HepG2 (cell line): ENCODE measurements around the gene FNDC7. TPM values are rescaled to one million over a fixed set of nuclear protein-coding genes. Genes with fewer than 3 reads are reported as not detected.

Experiments used
- NFKBIZ ChIP-seq: IDR thresholded peaks from 2 replicates; pipeline ENCODE4 v1.6.1; 2018; ENCODE audit warnings: missing genetic modification reagents, missing compliant biosample characterization
- PHB2 ChIP-seq: fragments of 450-650 bp; IDR thresholded peaks from 2 replicates; pipeline ENCODE4 v1.6.1; 2018; ENCODE audit not compliant: partially characterized antibody
- PHF8 ChIP-seq: sonication (generic); formaldehyde crosslinking; IDR thresholded peaks from 2 replicates; pipeline ENCODE4 v1.5.0; 2020; ENCODE audit warnings: missing genetic modification reagents
- SIX1 ChIP-seq: sonication (generic); formaldehyde crosslinking; IDR thresholded peaks from 2 replicates; pipeline ENCODE4 v1.4.0; 2020; ENCODE audit warnings: missing genetic modification reagents, borderline replicate concordance
- ZNF549 ChIP-seq: sonication (generic); formaldehyde crosslinking; IDR thresholded peaks from 2 replicates; pipeline ENCODE4 v1.5.0; 2020; ENCODE audit warnings: missing genetic modification reagents
- ZNF552 ChIP-seq: sonication (generic); formaldehyde crosslinking; IDR thresholded peaks from 2 replicates; pipeline ENCODE4 v1.9.0; 2022; ENCODE audit warnings: missing genetic modification reagents, mild to moderate bottlenecking, borderline replicate concordance
- polyA plus RNA-seq, 8 experiments: library from polyadenylated mRNA; depleted of rRNA in 3 of 8; stranded (reverse) in 7 of 8; unstranded in 1 of 8; fragments of >200 nt; fragmentation: Illumina TruSeq in 4 of 8; extraction: Trizol in 4 of 8; gene quantifications; 2 replicates each; pipeline versions ENCODE4 v1.2.1 to v1.2.3, GENCODE V29; 2011 to 2016; ENCODE audit warnings: low read depth in 4 of 8, missing spikeins in 1 of 8, mixed read lengths in 1 of 8; ENCODE audit not compliant: insufficient read depth in 1 of 8
- total RNA-seq, 5 experiments: library from RNA; depleted of rRNA; stranded (reverse); fragments of >200 nt; fragmentation: Illumina TruSeq; extraction: Trizol; gene quantifications; 2 replicates each; pipeline ENCODE4 v1.2.3, GENCODE V29; 2016; ENCODE audit warnings: low read depth in 1 of 5
- TF ChIP-seq, protein P1 (sequence below): sonication (generic); formaldehyde crosslinking; IDR thresholded peaks from 2 replicates; pipeline ENCODE4 v1.4.0; 2020; ENCODE audit warnings: missing genetic modification reagents
- TF ChIP-seq, protein P2 (sequence below): sonication (generic); formaldehyde crosslinking; IDR thresholded peaks from 2 replicates; pipeline ENCODE4 v1.4.0; 2020; ENCODE audit warnings: missing genetic modification reagents
- TF ChIP-seq, protein P3 (sequence below): sonication (generic); formaldehyde crosslinking; IDR thresholded peaks from 2 replicates; pipeline ENCODE4 v1.4.0; 2020; ENCODE audit warnings: missing genetic modification reagents
- TF ChIP-seq, protein P4 (sequence below): sonication (generic); formaldehyde crosslinking; IDR thresholded peaks from 2 replicates; pipeline ENCODE4 v1.4.0; 2020; ENCODE audit warnings: missing genetic modification reagents, borderline replicate concordance
- TF ChIP-seq, protein P5 (sequence below): sonication (generic); formaldehyde crosslinking; IDR thresholded peaks from 2 replicates; pipeline ENCODE4 v1.9.0; 2021; ENCODE audit warnings: missing genetic modification reagents, borderline replicate concordance
- TF ChIP-seq, protein P6 (sequence below), 2 experiments: sonication (generic) in 1 of 2; formaldehyde crosslinking in 1 of 2; IDR thresholded peaks; 2 replicates each; pipeline versions ENCODE4 v1.4.0 to v1.6.1; 2018 to 2020; ENCODE audit warnings: missing genetic modification reagents in 2 of 2, borderline replicate concordance in 1 of 2, low read depth in 1 of 2, mild to moderate bottlenecking in 1 of 2, missing biosample characterization in 1 of 2

Gene FNDC7
- total and polyA plus RNA-seq, 2 of the 13 experiments (the other 11 are each of a cell fraction or from before 2014, with no cell fraction given) = 0.03 TPM; not detected in 1

DNA sequence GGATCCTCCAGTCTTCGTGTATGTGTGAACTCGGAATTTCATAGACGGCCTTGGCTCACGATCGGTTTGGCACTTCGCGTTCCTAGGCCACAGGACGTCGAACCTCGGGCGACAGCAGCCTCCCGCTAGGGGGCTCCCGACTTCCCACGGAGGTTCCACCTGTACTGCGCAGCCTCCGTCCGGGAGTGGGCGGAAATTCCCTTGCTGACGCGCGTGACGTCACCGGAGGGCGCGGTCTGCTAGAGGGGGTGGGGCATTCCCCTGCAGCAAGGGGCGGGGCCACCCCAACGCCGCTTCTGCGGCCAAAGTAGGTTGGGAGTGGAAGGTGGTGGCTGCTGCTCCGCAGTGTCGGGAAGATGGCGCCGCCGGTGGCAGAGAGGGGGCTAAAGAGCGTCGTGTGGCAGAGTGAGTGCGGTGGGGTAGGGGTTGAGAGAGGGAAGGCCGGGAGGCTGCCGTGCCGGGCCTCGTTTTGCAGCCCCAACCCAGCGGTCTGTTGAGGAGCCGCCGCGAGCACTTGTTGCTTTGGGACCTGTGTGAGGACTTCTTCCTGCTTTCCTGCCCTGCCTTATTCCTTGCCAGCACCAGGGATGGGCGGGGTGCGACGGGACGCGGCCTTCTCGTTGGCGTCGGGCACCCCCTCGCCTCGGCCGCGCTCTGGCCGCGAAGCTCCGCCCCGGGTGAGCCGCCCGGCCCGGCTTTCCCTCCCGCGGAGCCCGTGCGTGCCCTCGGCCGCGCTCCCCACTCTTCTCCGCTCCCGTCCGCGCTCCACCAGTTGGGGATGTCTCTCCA, 33.9 kb downstream of the FNDC7 start, which contains the start of gene STXBP3 (continued):
- TF ChIP-seq, protein P1, sequence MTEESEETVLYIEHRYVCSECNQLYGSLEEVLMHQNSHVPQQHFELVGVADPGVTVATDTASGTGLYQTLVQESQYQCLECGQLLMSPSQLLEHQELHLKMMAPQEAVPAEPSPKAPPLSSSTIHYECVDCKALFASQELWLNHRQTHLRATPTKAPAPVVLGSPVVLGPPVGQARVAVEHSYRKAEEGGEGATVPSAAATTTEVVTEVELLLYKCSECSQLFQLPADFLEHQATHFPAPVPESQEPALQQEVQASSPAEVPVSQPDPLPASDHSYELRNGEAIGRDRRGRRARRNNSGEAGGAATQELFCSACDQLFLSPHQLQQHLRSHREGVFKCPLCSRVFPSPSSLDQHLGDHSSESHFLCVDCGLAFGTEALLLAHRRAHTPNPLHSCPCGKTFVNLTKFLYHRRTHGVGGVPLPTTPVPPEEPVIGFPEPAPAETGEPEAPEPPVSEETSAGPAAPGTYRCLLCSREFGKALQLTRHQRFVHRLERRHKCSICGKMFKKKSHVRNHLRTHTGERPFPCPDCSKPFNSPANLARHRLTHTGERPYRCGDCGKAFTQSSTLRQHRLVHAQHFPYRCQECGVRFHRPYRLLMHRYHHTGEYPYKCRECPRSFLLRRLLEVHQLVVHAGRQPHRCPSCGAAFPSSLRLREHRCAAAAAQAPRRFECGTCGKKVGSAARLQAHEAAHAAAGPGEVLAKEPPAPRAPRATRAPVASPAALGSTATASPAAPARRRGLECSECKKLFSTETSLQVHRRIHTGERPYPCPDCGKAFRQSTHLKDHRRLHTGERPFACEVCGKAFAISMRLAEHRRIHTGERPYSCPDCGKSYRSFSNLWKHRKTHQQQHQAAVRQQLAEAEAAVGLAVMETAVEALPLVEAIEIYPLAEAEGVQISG (CRISPR knock-in tag) = peak; percentile 79
- TF ChIP-seq ZNF552 (CRISPR knock-in tag) (no peak), PHB2 (no peak), PHF8 (peak; percentile 85), ZNF549 (CRISPR knock-in tag) (peak; percentile 27; the same call in 1 of the 2 replicates), NFKBIZ (CRISPR knock-in tag) (peak; percentile 72), SIX1 (CRISPR knock-in tag) (no peak)
- TF ChIP-seq, protein P2, sequence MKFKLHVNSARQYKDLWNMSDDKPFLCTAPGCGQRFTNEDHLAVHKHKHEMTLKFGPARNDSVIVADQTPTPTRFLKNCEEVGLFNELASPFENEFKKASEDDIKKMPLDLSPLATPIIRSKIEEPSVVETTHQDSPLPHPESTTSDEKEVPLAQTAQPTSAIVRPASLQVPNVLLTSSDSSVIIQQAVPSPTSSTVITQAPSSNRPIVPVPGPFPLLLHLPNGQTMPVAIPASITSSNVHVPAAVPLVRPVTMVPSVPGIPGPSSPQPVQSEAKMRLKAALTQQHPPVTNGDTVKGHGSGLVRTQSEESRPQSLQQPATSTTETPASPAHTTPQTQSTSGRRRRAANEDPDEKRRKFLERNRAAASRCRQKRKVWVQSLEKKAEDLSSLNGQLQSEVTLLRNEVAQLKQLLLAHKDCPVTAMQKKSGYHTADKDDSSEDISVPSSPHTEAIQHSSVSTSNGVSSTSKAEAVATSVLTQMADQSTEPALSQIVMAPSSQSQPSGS (CRISPR knock-in tag) = peak; percentile 73; the same call in 1 of the 2 replicates
- TF ChIP-seq, protein P3, sequence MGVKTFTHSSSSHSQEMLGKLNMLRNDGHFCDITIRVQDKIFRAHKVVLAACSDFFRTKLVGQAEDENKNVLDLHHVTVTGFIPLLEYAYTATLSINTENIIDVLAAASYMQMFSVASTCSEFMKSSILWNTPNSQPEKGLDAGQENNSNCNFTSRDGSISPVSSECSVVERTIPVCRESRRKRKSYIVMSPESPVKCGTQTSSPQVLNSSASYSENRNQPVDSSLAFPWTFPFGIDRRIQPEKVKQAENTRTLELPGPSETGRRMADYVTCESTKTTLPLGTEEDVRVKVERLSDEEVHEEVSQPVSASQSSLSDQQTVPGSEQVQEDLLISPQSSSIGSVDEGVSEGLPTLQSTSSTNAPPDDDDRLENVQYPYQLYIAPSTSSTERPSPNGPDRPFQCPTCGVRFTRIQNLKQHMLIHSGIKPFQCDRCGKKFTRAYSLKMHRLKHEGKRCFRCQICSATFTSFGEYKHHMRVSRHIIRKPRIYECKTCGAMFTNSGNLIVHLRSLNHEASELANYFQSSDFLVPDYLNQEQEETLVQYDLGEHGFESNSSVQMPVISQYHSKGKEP (CRISPR knock-in tag) = peak; percentile 48; the same call in 1 of the 2 replicates
- TF ChIP-seq, protein P4, sequence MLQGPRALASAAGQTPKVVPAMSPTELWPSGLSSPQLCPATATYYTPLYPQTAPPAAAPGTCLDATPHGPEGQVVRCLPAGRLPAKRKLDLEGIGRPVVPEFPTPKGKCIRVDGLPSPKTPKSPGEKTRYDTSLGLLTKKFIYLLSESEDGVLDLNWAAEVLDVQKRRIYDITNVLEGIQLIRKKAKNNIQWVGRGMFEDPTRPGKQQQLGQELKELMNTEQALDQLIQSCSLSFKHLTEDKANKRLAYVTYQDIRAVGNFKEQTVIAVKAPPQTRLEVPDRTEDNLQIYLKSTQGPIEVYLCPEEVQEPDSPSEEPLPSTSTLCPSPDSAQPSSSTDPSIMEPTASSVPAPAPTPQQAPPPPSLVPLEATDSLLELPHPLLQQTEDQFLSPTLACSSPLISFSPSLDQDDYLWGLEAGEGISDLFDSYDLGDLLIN (CRISPR knock-in tag) = peak; percentile 35; the same call in 1 of the 2 replicates
- TF ChIP-seq, protein P5, sequence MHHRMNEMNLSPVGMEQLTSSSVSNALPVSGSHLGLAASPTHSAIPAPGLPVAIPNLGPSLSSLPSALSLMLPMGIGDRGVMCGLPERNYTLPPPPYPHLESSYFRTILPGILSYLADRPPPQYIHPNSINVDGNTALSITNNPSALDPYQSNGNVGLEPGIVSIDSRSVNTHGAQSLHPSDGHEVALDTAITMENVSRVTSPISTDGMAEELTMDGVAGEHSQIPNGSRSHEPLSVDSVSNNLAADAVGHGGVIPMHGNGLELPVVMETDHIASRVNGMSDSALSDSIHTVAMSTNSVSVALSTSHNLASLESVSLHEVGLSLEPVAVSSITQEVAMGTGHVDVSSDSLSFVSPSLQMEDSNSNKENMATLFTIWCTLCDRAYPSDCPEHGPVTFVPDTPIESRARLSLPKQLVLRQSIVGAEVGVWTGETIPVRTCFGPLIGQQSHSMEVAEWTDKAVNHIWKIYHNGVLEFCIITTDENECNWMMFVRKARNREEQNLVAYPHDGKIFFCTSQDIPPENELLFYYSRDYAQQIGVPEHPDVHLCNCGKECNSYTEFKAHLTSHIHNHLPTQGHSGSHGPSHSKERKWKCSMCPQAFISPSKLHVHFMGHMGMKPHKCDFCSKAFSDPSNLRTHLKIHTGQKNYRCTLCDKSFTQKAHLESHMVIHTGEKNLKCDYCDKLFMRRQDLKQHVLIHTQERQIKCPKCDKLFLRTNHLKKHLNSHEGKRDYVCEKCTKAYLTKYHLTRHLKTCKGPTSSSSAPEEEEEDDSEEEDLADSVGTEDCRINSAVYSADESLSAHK (CRISPR knock-in tag) = no peak
- TF ChIP-seq, protein P6, sequence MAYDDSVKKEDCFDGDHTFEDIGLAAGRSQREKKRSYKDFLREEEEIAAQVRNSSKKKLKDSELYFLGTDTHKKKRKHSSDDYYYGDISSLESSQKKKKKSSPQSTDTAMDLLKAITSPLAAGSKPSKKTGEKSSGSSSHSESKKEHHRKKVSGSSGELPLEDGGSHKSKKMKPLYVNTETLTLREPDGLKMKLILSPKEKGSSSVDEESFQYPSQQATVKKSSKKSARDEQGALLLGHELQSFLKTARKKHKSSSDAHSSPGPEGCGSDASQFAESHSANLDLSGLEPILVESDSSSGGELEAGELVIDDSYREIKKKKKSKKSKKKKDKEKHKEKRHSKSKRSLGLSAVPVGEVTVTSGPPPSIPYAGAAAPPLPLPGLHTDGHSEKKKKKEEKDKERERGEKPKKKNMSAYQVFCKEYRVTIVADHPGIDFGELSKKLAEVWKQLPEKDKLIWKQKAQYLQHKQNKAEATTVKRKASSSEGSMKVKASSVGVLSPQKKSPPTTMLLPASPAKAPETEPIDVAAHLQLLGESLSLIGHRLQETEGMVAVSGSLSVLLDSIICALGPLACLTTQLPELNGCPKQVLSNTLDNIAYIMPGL (CRISPR knock-in tag; IDR thresholded peaks at IDR 0.05; ENCODE audit: borderline replicate concordance in 1 of 2, low read depth in 1 of 2) = peak; percentile 85 to 88; a peak in 3 of 4 replicates
